SK-N-SH treated with all-trans-retinoic acid at 6 μM for 48 hours (cell line): ENCODE measurements around the gene KIFC1.

Experiments used
- ATAC-seq: fragments of 200-7000 bp; cut with Tn5 transposase; 3 replicates; pipeline ENCODE4 v1.9.1; 2020; ENCODE audit warnings: mild to moderate bottlenecking, moderate library complexity
- ARNTL ChIP-seq: fragments of 450-650 bp; formaldehyde crosslinking; IDR thresholded peaks from 2 replicates; pipeline ENCODE4 v1.5.0; 2020; ENCODE audit warnings: low read depth, mild to moderate bottlenecking, moderate library complexity, borderline replicate concordance
- CSDC2 ChIP-seq: fragments of 250-450 bp; sonication (Bioruptor Pico); IDR thresholded peaks from 2 replicates; pipeline ENCODE4 v1.5.0; 2020; ENCODE audit warnings: mild to moderate bottlenecking, moderate library complexity
- ESRRG ChIP-seq: fragments of 250-450 bp; sonication (Bioruptor Pico); IDR thresholded peaks from 2 replicates; pipeline ENCODE4 v1.6.1; 2021; ENCODE audit warnings: mild to moderate bottlenecking
- ISL1 ChIP-seq: fragments of 250-450 bp; sonication (Bioruptor Pico); IDR thresholded peaks from 2 replicates; pipeline ENCODE4 v2.1.2; 2022; ENCODE audit warnings: mild to moderate bottlenecking, moderate library complexity
- PATZ1 ChIP-seq: fragments of 250-450 bp; sonication (Bioruptor Pico); IDR thresholded peaks from 2 replicates; pipeline ENCODE4 v1.8.0; 2020; ENCODE audit warnings: mild to moderate bottlenecking, moderate library complexity, borderline replicate concordance
- PPARA ChIP-seq: fragments of 250-450 bp; sonication (Bioruptor Pico); IDR thresholded peaks from 2 replicates; pipeline ENCODE4 v1.5.0; 2020; ENCODE audit warnings: mild to moderate bottlenecking, borderline replicate concordance
- RARB ChIP-seq: fragments of 250-450 bp; sonication (Bioruptor Pico); IDR thresholded peaks from 2 replicates; pipeline ENCODE4 v1.8.0; 2021; ENCODE audit warnings: mild to moderate bottlenecking, moderate library complexity
- SNAI2 ChIP-seq: fragments of 250-450 bp; sonication (Bioruptor Pico); IDR thresholded peaks from 2 replicates; pipeline ENCODE4 v1.5.0; 2020; ENCODE audit warnings: mild to moderate bottlenecking, moderate library complexity
- TCF4 ChIP-seq: fragments of 250-450 bp; sonication (Bioruptor Pico); IDR thresholded peaks from 2 replicates; pipeline ENCODE4 v1.8.0; 2021; ENCODE audit warnings: mild to moderate bottlenecking, moderate library complexity, borderline replicate concordance
- TOX ChIP-seq: fragments of 250-450 bp; sonication (Bioruptor Pico); IDR thresholded peaks from 2 replicates; pipeline ENCODE4 v1.8.0; 2021; ENCODE audit warnings: mild to moderate bottlenecking, moderate library complexity, borderline replicate concordance
- TSHZ2 ChIP-seq: fragments of 250-450 bp; sonication (Bioruptor Pico); IDR thresholded peaks from 2 replicates; pipeline ENCODE4 v1.5.0; 2020; ENCODE audit warnings: mild to moderate bottlenecking, moderate library complexity
- ZC3H10 ChIP-seq: fragments of 250-450 bp; sonication (Bioruptor Pico); IDR thresholded peaks from 2 replicates; pipeline ENCODE4 v1.5.1; 2021; ENCODE audit warnings: mild to moderate bottlenecking, moderate library complexity
- ZFP3 ChIP-seq: fragments of 250-450 bp; sonication (Bioruptor Pico); IDR thresholded peaks from 2 replicates; pipeline ENCODE4 v1.5.0; 2020; ENCODE audit warnings: mild to moderate bottlenecking, moderate library complexity
- ZFP30 ChIP-seq: fragments of 450-650 bp; formaldehyde crosslinking; IDR thresholded peaks from 2 replicates; pipeline ENCODE4 v1.5.0; 2022; ENCODE audit warnings: mild to moderate bottlenecking, moderate library complexity
- ZNF565 ChIP-seq: fragments of 450-650 bp; formaldehyde crosslinking; conservative IDR thresholded peaks from 2 replicates; pipeline ENCODE4 v1.5.0; 2020; ENCODE audit warnings: low read depth, mild to moderate bottlenecking, moderate library complexity
- ZNF70 ChIP-seq: fragments of 450-650 bp; formaldehyde crosslinking; IDR thresholded peaks from 2 replicates; pipeline ENCODE4 v1.5.0; 2020; ENCODE audit warnings: mild to moderate bottlenecking, moderate library complexity
- ZNF8 ChIP-seq: fragments of 450-650 bp; formaldehyde crosslinking; IDR thresholded peaks from 2 replicates; pipeline ENCODE4 v1.5.0; 2020; ENCODE audit warnings: mild to moderate bottlenecking, moderate library complexity
- TF ChIP-seq, protein P1 (sequence below): fragments of 250-450 bp; sonication (Bioruptor Pico); IDR thresholded peaks from 2 replicates; pipeline ENCODE4 v1.5.1; 2020; ENCODE audit warnings: low read depth, mild to moderate bottlenecking, moderate library complexity
- TF ChIP-seq, protein P2 (sequence below): fragments of 250-450 bp; sonication (Bioruptor Pico); IDR thresholded peaks from 2 replicates; pipeline ENCODE4 v1.8.0; 2021; ENCODE audit warnings: low read depth, mild to moderate bottlenecking, moderate library complexity, borderline replicate concordance
- TF ChIP-seq, protein P3 (sequence below): fragments of 250-450 bp; sonication (Bioruptor Pico); IDR thresholded peaks from 2 replicates; pipeline ENCODE4 v1.5.1; 2021; ENCODE audit warnings: mild to moderate bottlenecking, moderate library complexity

Gene KIFC1

DNA sequence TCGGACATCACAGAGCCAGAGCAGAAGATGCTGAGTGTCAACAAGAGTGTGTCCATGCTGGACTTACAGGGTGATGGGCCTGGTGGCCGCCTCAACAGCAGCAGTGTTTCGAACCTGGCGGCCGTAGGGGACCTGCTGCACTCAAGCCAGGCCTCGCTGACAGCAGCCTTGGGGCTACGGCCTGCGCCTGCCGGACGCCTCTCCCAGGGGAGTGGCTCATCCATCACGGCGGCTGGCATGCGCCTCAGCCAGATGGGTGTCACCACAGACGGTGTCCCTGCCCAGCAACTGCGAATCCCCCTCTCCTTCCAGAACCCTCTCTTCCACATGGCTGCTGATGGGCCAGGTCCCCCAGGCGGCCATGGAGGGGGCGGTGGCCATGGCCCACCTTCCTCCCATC lies 51.4 kb downstream of the KIFC1 start:
- TF ChIP-seq ISL1 (CRISPR knock-in tag) (no peak), ZC3H10 (no peak), RARB (CRISPR knock-in tag) (no peak), SNAI2 (CRISPR knock-in tag) (no peak), PPARA (no peak), ZNF8 (CRISPR knock-in tag) (no peak), ZNF70 (CRISPR knock-in tag) (no peak), TOX (CRISPR knock-in tag) (no peak), TCF4 (CRISPR knock-in tag) (no peak), ARNTL (CRISPR knock-in tag) (no peak), CSDC2 (CRISPR knock-in tag) (no peak), ZFP30 (CRISPR knock-in tag) (no peak), TSHZ2 (CRISPR knock-in tag) (no peak), ESRRG (CRISPR knock-in tag) (no peak), PATZ1 (no peak)
- TF ChIP-seq, protein P1, sequence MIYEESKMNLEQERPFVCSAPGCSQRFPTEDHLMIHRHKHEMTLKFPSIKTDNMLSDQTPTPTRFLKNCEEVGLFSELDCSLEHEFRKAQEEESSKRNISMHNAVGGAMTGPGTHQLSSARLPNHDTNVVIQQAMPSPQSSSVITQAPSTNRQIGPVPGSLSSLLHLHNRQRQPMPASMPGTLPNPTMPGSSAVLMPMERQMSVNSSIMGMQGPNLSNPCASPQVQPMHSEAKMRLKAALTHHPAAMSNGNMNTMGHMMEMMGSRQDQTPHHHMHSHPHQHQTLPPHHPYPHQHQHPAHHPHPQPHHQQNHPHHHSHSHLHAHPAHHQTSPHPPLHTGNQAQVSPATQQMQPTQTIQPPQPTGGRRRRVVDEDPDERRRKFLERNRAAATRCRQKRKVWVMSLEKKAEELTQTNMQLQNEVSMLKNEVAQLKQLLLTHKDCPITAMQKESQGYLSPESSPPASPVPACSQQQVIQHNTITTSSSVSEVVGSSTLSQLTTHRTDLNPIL (CRISPR knock-in tag) = no peak
- TF ChIP-seq, protein P2, sequence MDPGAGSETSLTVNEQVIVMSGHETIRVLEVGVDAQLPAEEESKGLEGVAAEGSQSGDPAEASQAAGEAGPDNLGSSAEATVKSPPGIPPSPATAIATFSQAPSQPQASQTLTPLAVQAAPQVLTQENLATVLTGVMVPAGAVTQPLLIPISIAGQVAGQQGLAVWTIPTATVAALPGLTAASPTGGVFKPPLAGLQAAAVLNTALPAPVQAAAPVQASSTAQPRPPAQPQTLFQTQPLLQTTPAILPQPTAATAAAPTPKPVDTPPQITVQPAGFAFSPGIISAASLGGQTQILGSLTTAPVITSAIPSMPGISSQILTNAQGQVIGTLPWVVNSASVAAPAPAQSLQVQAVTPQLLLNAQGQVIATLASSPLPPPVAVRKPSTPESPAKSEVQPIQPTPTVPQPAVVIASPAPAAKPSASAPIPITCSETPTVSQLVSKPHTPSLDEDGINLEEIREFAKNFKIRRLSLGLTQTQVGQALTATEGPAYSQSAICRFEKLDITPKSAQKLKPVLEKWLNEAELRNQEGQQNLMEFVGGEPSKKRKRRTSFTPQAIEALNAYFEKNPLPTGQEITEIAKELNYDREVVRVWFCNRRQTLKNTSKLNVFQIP = no peak
- TF ChIP-seq, protein P3, sequence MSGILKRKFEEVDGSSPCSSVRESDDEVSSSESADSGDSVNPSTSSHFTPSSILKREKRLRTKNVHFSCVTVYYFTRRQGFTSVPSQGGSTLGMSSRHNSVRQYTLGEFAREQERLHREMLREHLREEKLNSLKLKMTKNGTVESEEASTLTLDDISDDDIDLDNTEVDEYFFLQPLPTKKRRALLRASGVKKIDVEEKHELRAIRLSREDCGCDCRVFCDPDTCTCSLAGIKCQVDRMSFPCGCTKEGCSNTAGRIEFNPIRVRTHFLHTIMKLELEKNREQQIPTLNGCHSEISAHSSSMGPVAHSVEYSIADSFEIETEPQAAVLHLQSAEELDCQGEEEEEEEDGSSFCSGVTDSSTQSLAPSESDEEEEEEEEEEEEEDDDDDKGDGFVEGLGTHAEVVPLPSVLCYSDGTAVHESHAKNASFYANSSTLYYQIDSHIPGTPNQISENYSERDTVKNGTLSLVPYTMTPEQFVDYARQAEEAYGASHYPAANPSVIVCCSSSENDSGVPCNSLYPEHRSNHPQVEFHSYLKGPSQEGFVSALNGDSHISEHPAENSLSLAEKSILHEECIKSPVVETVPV = no peak
- TF ChIP-seq, all 23 proteins: peak for 0
- ATAC-seq = no peak

DNA sequence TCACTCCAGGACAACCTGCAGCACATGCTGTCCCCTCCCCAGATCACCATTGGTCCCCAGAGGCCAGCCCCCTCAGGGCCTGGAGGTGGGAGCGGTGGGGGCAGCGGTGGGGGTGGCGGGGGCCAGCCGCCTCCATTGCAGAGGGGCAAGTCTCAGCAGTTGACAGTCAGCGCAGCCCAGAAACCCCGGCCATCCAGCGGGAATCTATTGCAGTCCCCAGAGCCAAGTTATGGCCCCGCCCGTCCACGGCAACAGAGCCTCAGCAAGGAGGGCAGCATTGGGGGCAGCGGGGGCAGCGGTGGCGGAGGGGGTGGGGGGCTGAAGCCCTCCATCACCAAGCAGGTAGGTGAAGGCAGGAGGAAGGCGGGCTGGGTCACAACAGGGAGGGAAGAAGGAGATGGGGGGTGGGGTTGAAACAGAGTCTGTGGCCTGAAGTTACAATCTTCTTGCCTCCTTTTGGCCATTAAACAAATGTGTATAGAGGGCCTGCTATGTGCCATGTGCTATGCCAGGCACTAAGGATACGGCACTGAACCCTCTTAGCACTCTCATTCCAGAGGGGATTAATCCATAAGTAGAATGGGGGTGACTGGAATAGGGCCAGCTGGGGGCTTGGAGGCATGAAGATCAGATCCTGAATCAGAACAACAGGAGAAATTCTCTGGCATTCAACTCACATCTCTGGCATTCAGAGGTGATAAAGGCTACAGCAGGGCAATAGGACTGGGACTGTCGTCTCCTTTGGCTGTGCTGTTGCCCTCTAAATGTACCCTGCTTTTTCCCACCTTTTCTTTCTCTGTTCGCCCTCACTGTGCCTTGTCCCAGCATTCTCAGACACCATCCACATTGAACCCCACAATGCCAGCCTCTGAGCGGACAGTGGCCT lies 52.2 kb downstream of the KIFC1 start:
- no peak for TF ChIP-seq SNAI2 (CRISPR knock-in tag)
- TF ChIP-seq TOX (CRISPR knock-in tag) = no peak
- no peak for TF ChIP-seq ZNF565 (CRISPR knock-in tag)
- TF ChIP-seq TCF4 (CRISPR knock-in tag) = no peak
- no peak for TF ChIP-seq ESRRG (CRISPR knock-in tag)
- TF ChIP-seq ZC3H10 = no peak
- no peak for TF ChIP-seq ZNF8 (CRISPR knock-in tag)
- no peak for TF ChIP-seq TSHZ2 (CRISPR knock-in tag)
- TF ChIP-seq ZNF70 (CRISPR knock-in tag) = no peak
- TF ChIP-seq ZFP3 = no peak
- TF ChIP-seq PATZ1 = no peak
- TF ChIP-seq CSDC2 (CRISPR knock-in tag) = no peak
- TF ChIP-seq, protein P2 = no peak
- no peak for ATAC-seq
